ENCODE measurements around the gene SPEM1.

SPEM1 gene, protein sequence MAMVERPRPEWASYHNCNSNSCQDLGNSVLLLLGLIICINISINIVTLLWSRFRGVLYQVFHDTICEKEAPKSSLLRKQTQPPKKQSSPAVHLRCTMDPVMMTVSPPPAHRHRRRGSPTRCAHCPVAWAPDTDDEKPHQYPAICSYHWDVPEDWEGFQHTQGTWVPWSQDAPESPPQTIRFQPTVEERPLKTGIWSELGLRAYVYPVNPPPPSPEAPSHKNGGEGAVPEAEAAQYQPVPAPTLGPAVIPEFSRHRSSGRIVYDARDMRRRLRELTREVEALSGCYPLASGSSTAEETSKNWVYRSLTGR

GRCh38 chr17:7419819-7420610, at the start of gene SPEM1:
SPEM1 (plus strand) TSS chr17:7420324; CDS start chr17:7420385, 61 bp downstream.
- no peak within 1 kb of the TSS for H3K4me3 ChIP-seq (ENCODE audit: low read depth, low read length)

- H3K4me3 ChIP-seq (ENCODE audit: low read depth, low read length): no peak overlapping the region
These were observed 49.3 kb upstream of the SPEM1 start for GRCh38 chr17:7370853-7371252.

DNA sequence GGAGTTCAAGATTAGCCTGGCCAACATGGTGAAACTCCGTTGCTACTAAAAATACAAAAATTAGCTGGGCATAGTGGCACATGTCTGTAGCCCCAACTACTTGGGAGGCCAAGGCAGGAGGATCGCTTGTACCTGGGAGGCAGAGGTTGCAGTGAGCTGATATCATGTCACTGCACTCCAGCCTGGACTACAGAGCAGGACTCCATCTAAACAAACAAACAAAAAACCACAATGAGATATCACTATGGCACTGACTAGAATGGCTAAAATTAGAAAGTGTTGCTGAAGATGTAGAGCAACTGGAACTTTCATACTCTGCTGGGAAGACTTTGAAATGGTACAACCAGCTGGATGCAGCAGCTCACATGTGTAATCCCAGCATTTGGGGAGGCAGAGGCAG, 45.8 kb upstream of the SPEM1 start:
- no peak overlapping the region for H3K4me3 ChIP-seq (ENCODE audit: low read depth, low read length)

- no peak overlapping the region for H3K4me3 ChIP-seq (ENCODE audit: low read depth, low read length)
These were observed 41.0 kb upstream of the SPEM1 start for GRCh38 chr17:7379134-7379533.

DNA sequence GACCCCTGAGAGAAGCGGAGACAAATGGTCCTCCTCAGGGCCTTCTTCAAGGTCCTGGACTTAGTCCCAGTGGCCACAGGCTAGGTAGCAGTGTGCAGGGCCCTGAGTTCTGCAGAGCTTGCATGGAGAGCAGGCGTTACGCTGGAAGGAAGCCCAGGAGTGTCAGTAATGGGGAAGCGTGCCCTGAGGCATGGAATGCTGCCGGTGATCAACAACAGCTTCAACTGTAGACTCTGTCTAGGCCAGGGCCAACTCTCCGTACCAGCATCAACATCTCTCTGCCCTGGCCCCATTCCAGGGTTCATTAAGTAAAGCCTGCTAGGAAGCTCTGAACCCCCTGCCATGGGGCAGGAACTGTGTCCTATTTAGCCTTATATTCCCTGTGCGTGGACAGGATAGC, 39.8 kb upstream of the SPEM1 start:
- H3K4me3 ChIP-seq (ENCODE audit: low read depth, low read length): no peak overlapping the region

- H3K4me3 ChIP-seq (ENCODE audit: low read depth, low read length): peak within 1 kb of the TSS; percentile 50
These were observed 39.1 kb upstream of the SPEM1 start, which contains the start of gene TNK1 for GRCh38 chr17:7380855-7381683. TNK1 (plus strand) TSS chr17:7381089; CDS start chr17:7382927, 1,838 bp downstream.

DNA sequence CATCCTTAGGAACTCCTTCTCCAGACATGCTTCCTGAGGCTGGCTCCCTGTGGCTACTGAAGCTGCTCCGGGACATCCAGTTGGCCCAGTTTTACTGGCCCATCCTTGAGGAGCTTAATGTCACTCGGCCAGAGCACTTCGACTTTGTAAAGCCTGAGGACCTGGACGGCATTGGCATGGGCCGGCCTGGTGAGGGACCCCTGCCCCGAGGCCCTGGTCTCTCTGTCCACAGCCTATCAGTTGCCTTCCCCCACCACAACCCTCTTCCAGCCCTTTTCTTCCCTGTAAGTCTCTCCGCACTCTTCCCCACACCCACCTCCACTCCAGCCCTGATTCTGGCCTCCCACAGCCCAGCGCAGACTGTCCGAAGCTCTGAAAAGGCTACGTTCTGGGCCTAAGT, 37.2 kb upstream of the SPEM1 start:
- no peak overlapping the region for H3K4me3 ChIP-seq (ENCODE audit: low read depth, low read length)

DNA sequence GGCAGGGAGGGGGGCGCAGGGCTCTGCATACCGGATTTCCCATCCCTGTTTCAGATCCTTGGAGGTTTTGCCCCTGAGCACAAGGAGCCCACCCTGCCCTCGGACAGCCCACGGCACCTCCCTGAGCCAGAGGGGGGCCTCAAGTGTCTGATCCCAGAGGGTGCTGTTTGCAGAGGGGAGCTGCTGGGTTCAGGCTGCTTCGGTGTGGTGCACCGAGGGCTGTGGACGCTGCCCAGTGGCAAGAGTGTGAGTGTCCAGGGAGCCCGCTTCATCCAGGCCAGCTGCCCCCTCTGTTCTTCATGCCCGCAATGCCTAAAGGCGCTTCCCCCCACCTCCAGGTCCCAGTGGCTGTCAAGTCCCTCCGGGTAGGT, 36.8 kb upstream of the SPEM1 start:
- H3K4me3 ChIP-seq (ENCODE audit: low read depth, low read length): no peak overlapping the region

GRCh38 chr17:7383742-7384488, 36.2 kb upstream of the SPEM1 start:
- H3K4me3 ChIP-seq (ENCODE audit: low read depth, low read length): peak overlapping the region; percentile 43

GRCh38 chr17:7384489-7385081, 35.5 kb upstream of the SPEM1 start:
- peak overlapping the region; percentile 43 for H3K4me3 ChIP-seq (ENCODE audit: low read depth, low read length)

DNA sequence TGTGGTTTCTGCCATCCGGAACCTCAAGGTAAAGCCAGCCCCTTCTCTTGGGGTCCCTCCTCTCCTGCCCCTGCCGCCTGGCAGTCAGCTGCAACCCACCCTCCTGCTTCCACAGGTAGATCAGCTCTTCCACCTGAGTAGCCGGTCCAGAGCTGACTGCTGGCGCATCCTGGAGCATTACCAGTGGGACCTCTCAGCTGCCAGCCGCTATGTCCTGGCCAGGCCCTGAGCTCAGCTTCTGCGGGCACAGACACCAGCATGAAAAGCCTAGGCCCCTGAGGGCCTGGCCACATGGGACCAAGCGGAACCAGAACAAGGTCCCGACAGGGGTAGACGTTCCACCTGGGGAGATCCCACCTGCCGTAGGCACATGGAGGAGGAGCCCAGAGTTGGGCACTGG, 31.3 kb upstream of the SPEM1 start:
- no peak overlapping the region for H3K4me3 ChIP-seq (ENCODE audit: low read depth, low read length)

GRCh38 chr17:7389924-7390910, 29.9 kb upstream of the SPEM1 start:
- H3K4me3 ChIP-seq (ENCODE audit: low read depth, low read length): no peak overlapping the region

DNA sequence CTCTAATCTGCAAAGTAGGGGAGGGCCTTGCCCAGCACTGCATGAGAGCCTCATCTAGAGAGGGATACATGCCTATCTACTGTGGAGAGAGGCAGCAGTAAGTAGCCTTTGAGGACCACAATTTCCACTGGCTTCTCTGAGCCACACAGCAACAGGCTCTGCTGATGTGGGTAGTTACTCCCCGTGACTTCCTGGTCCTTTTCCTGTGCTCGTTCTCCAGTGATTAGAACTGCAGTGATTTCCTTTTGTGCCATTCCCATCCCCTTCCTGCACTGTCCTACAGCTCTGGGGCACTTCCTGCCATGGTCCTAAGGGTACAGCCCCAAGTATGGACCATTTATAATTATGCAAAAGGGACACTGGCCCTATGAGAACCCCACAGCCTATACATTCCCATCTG, 28.8 kb upstream of the SPEM1 start:
- no peak overlapping the region for H3K4me3 ChIP-seq (ENCODE audit: low read depth, low read length)

- H3K4me3 ChIP-seq (ENCODE audit: low read depth, low read length): peak overlapping the region; percentile 62
These were observed 27.2 kb upstream of the SPEM1 start for GRCh38 chr17:7392696-7393612.

DNA sequence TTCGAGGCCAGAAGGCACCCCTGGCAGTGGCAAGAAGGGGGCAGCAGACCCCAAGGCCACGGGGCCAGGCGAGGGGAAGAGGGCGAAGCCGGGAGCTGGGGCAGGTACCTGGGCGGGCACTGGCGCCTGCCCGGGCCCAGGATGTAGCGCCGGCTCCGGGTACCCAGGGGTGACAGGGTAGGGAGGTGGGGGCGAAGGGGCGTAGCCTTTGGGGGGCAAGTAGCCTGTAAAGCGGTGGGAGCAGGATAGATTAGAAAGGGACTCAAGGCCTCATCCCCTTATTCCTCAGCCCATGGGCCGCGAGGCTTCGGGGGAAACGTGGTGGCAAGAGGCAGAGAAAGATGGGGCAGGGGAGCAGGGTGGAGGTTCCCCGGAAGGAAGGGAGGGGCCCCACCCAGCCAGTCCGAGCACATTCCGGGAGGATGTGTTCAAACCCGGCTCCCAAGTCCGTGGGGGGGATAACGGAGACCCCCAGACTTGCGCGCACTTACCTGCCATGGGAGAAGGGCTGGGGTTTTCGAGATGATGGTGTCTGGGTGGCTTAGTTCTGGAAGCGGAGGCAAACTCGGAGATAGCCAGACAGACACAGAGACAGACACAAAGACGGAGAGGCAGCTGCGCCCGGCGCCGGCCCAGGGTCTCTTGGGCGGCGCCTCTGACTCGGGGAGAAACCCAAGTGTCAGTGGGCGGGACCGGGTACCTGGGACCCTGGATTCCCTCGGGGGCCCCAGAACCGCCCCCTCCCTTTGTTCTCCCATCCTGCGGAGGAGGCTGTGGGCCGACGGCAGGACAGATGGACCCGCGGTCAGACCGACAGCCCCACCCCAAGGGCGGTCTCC, 26.3 kb upstream of the SPEM1 start:
- H3K4me3 ChIP-seq (ENCODE audit: low read depth, low read length): peak overlapping the region; percentile 62

DNA sequence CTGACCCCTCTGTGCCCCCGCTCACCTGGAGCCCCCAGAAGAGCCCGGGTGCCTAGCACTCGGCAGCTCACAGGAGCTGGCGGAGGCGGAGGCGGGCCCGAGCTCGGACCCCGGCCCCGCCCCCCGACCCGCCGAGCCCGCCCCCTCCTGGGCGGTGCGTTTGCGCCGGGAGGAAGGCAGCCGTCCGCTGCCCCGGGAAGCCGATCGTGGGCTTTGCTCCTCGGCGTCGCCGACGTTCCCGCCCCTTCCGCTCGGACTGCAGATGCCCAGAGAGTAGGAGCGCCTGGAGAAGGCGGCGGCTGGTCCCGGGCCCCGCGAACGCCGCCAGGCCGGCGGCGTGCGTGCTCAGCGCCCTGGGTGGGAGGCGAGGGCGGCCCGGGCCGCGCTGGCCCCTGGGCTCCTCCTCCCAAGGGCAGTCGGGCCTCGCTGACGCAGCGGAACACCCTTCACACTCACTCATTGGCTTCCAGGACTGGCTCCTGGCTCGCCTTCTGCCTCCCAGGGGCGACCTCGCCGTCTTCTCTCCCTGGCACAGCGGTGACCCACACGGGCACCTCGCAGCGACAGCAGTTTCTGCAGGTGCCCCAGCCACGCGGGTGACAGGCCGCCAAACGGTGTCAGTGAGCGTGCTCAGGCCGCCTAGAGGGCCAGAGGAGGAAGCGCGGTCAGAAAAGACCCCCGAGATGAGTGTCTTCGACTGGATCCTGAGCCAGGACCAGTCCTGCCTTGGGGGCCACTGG, 25.5 kb upstream of the SPEM1 start, which contains the start of gene PLSCR3:
PLSCR3 (minus strand) TSS at position 74 of the 740 bp plus-strand sequence. CDS start 415 bp downstream, outside the sequence.
- peak within 1 kb of the TSS; percentile 67 for H3K4me3 ChIP-seq (ENCODE audit: low read depth, low read length)
